ENCODE measurements around the gene ASTN2. TPM values are rescaled to one million over a fixed set of nuclear protein-coding genes. Genes with fewer than 3 reads are reported as not detected.

ASTN2 gene
- total and polyA plus RNA-seq, 4 donors, result 0.57 to 2.9 (median 1.4) TPM

DNA sequence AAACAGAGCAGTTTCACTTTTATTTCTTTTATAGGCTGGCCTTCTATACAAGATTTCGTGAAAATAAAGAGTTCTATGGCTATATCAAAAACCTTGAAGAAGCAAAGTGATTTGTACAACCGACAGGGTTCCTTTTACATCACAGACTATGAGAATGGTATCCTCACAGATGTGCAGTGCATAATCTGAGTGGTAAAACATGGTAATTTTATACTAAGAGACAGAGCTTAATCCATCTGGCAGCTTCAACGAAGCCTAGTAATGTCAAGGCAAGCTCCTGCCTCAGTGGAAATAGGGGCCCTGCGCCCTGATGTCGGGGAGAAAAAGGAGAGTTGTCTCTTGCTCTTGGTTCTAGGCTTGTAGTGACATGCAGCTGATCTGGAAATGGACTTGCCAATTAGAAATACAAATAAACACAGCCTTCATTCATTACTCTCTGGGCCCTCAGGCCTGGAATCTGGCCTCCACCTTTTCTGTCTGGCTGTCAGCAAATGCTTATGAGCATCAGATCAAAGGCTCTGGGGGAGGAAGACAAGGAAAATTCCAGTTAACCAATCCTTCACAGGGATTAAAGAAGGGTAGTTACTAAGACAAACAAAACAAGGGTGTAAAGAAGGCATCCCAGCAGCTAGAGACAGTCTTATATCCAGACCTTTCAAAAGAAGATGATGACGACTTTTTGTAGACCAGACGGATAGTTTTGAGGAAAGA lies 761.4 kb downstream of the ASTN2 start:
- TF ChIP-seq RXRA (IDR thresholded peaks at IDR 0.05), result no peak
- TF ChIP-seq, protein P1, sequence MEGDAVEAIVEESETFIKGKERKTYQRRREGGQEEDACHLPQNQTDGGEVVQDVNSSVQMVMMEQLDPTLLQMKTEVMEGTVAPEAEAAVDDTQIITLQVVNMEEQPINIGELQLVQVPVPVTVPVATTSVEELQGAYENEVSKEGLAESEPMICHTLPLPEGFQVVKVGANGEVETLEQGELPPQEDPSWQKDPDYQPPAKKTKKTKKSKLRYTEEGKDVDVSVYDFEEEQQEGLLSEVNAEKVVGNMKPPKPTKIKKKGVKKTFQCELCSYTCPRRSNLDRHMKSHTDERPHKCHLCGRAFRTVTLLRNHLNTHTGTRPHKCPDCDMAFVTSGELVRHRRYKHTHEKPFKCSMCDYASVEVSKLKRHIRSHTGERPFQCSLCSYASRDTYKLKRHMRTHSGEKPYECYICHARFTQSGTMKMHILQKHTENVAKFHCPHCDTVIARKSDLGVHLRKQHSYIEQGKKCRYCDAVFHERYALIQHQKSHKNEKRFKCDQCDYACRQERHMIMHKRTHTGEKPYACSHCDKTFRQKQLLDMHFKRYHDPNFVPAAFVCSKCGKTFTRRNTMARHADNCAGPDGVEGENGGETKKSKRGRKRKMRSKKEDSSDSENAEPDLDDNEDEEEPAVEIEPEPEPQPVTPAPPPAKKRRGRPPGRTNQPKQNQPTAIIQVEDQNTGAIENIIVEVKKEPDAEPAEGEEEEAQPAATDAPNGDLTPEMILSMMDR (IDR thresholded peaks at IDR 0.05; ENCODE audit: low read depth, low read length, missing input control), result no peak
- TF ChIP-seq FOXA1 (IDR thresholded peaks at IDR 0.05), result no peak
- no peak for TF ChIP-seq NR2F2 (IDR thresholded peaks at IDR 0.05)
- TF ChIP-seq TAF1 (conservative IDR thresholded peaks at IDR 0.05), result no peak
- no peak for TF ChIP-seq GABPA (IDR thresholded peaks at IDR 0.05 in 1 of 2, conservative IDR thresholded peaks at IDR 0.05 in 1 of 2)
- TF ChIP-seq, protein P2, sequence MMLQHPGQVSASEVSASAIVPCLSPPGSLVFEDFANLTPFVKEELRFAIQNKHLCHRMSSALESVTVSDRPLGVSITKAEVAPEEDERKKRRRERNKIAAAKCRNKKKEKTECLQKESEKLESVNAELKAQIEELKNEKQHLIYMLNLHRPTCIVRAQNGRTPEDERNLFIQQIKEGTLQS (IDR thresholded peaks at IDR 0.05), result no peak
- TF ChIP-seq, protein P3, sequence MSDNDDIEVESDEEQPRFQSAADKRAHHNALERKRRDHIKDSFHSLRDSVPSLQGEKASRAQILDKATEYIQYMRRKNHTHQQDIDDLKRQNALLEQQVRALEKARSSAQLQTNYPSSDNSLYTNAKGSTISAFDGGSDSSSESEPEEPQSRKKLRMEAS (IDR thresholded peaks at IDR 0.05), result no peak
- TF ChIP-seq FOXA2 (IDR thresholded peaks at IDR 0.05), result no peak
- no peak for TF ChIP-seq HNF4A (conservative IDR thresholded peaks at IDR 0.05)
- no peak for TF ChIP-seq YY1 (IDR thresholded peaks at IDR 0.05)
- TF ChIP-seq EGR1 (IDR thresholded peaks at IDR 0.05; ENCODE audit: low read depth in 2 of 2), result no peak
- TF ChIP-seq, protein P4, sequence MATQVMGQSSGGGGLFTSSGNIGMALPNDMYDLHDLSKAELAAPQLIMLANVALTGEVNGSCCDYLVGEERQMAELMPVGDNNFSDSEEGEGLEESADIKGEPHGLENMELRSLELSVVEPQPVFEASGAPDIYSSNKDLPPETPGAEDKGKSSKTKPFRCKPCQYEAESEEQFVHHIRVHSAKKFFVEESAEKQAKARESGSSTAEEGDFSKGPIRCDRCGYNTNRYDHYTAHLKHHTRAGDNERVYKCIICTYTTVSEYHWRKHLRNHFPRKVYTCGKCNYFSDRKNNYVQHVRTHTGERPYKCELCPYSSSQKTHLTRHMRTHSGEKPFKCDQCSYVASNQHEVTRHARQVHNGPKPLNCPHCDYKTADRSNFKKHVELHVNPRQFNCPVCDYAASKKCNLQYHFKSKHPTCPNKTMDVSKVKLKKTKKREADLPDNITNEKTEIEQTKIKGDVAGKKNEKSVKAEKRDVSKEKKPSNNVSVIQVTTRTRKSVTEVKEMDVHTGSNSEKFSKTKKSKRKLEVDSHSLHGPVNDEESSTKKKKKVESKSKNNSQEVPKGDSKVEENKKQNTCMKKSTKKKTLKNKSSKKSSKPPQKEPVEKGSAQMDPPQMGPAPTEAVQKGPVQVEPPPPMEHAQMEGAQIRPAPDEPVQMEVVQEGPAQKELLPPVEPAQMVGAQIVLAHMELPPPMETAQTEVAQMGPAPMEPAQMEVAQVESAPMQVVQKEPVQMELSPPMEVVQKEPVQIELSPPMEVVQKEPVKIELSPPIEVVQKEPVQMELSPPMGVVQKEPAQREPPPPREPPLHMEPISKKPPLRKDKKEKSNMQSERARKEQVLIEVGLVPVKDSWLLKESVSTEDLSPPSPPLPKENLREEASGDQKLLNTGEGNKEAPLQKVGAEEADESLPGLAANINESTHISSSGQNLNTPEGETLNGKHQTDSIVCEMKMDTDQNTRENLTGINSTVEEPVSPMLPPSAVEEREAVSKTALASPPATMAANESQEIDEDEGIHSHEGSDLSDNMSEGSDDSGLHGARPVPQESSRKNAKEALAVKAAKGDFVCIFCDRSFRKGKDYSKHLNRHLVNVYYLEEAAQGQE (IDR thresholded peaks at IDR 0.05), result no peak
- no peak for TF ChIP-seq RAD21 (IDR thresholded peaks at IDR 0.05)
- no peak for TF ChIP-seq SP1 (IDR thresholded peaks at IDR 0.05)
- TF ChIP-seq HNF4G (IDR thresholded peaks at IDR 0.05), result no peak
- TF ChIP-seq, protein P5, sequence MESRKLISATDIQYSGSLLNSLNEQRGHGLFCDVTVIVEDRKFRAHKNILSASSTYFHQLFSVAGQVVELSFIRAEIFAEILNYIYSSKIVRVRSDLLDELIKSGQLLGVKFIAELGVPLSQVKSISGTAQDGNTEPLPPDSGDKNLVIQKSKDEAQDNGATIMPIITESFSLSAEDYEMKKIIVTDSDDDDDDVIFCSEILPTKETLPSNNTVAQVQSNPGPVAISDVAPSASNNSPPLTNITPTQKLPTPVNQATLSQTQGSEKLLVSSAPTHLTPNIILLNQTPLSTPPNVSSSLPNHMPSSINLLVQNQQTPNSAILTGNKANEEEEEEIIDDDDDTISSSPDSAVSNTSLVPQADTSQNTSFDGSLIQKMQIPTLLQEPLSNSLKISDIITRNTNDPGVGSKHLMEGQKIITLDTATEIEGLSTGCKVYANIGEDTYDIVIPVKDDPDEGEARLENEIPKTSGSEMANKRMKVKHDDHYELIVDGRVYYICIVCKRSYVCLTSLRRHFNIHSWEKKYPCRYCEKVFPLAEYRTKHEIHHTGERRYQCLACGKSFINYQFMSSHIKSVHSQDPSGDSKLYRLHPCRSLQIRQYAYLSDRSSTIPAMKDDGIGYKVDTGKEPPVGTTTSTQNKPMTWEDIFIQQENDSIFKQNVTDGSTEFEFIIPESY (IDR thresholded peaks at IDR 0.05), result no peak
- no peak for TF ChIP-seq JUND (IDR thresholded peaks at IDR 0.05)
- no peak for DNase-seq (ENCODE audit: low spot score)

More for the DNA sequence above, 761.4 kb downstream of the ASTN2 start:
- no peak overlapping the region for H3K9ac ChIP-seq (ENCODE audit: low read depth in 1 of 2, low read length in 2 of 2)
- no peak overlapping the region for H3K27ac ChIP-seq (ENCODE audit: low read depth in 1 of 2, low read length in 2 of 2)
- H3K4me1 ChIP-seq (ENCODE audit: control insufficient read depth in 4 of 4, insufficient read depth in 4 of 4, low read length in 3 of 4), result no peaks in the 10 kb centered on the region
- H3K4me3 ChIP-seq (ENCODE audit: low read depth in 1 of 3, low read length in 3 of 3), result no peak overlapping the region
- H3K9me3 ChIP-seq (ENCODE audit: control insufficient read depth in 4 of 4, low read length in 3 of 4), result no peaks in the 10 kb centered on the region
- H3K27me3 ChIP-seq (ENCODE audit: control insufficient read depth in 4 of 4, insufficient read depth in 4 of 4, low read length in 3 of 4), result no peaks in the 10 kb centered on the region
- WGBS, result 91% methylated on average over 7 of the region's 7 CpGs
- no peaks in the 10 kb centered on the region for H3K36me3 ChIP-seq (ENCODE audit: control insufficient read depth in 4 of 4, insufficient read depth in 3 of 4, low read depth in 1 of 4, low read length in 3 of 4)

Data from liver (tissue), 9 donors.